K562 (cell line): ENCODE results near the gene RDH8. TPM values are rescaled to one million over a fixed set of nuclear protein-coding genes. Genes with fewer than 3 reads are reported as not detected.

Experiments
- ATF3 ChIP-seq, 2 experiments: fragments of 450-650 bp in 1 of 2; sonication (generic) in 1 of 2; formaldehyde crosslinking in 1 of 2; IDR thresholded peaks in 1 of 2; conservative IDR thresholded peaks in 1 of 2; 2 replicates each; pipeline versions ENCODE4 v1.6.1 to v1.8.1; 2016 to 2023; ENCODE audit warnings: mild to moderate bottlenecking in 2 of 2, moderate library complexity in 2 of 2, inconsistent platforms in 1 of 2, missing genetic modification reagents in 1 of 2
- BRF2 ChIP-seq: IDR thresholded peaks from 3 replicates; pipeline ENCODE4 v1.6.1; 2011; ENCODE audit warnings: borderline replicate concordance, mild to moderate bottlenecking; ENCODE audit not compliant: insufficient read length, insufficient read depth
- CBFA2T2 ChIP-seq: fragments of 450-650 bp; conservative IDR thresholded peaks from 2 replicates; pipeline ENCODE4 v1.6.1; 2017; ENCODE audit warnings: mild to moderate bottlenecking
- CREB3L1 ChIP-seq: fragments of 450-650 bp; IDR thresholded peaks from 2 replicates; pipeline ENCODE4 v1.6.1; 2014; ENCODE audit warnings: low read depth, mild to moderate bottlenecking, moderate library complexity, borderline replicate concordance
- HMGN3 ChIP-seq: IDR thresholded peaks from 2 replicates; pipeline ENCODE4 v1.6.1; 2011; ENCODE audit warnings: borderline replicate concordance, low read depth, mild to moderate bottlenecking, mixed read lengths, low read length; ENCODE audit not compliant: insufficient read length; ENCODE audit errors: extremely low read depth
- HMGXB4 ChIP-seq: sonication (generic); formaldehyde crosslinking; IDR thresholded peaks from 2 replicates; pipeline ENCODE4 v1.8.1; 2023; ENCODE audit warnings: mild to moderate bottlenecking, missing genetic modification reagents
- KDM1A ChIP-seq, 2 experiments: fragments of 450-650 bp; IDR thresholded peaks; 2 replicates each; pipeline ENCODE4 v1.6.1; 2016; ENCODE audit warnings: mild to moderate bottlenecking in 2 of 2
- MAFF ChIP-seq: IDR thresholded peaks from 2 replicates; pipeline ENCODE4 v1.6.1; 2012; ENCODE audit warnings: low read length, improper control_type of control experiment
- MITF ChIP-seq: IDR thresholded peaks from 2 replicates; pipeline ENCODE4 v1.6.1; 2014; ENCODE audit warnings: antibody characterized with exemption
- NR3C1 ChIP-seq: sonication (generic); formaldehyde crosslinking; IDR thresholded peaks from 2 replicates; pipeline ENCODE4 v1.8.1; 2022; ENCODE audit warnings: missing genetic modification reagents
- PPARD ChIP-seq: fragments of 250-450 bp; sonication (Bioruptor Pico); IDR thresholded peaks from 2 replicates; pipeline ENCODE4 v1.8.0; 2022; ENCODE audit warnings: inconsistent platforms, mild to moderate bottlenecking, moderate library complexity
- ZHX1 ChIP-seq: fragments of 150-350 bp; conservative IDR thresholded peaks from 2 replicates; pipeline ENCODE4 v1.6.1; 2014; ENCODE audit warnings: low read length
- ZNF140 ChIP-seq: fragments of 250-450 bp; sonication (Bioruptor Pico); IDR thresholded peaks from 2 replicates; pipeline ENCODE4 v1.8.0; 2021; ENCODE audit warnings: moderate library complexity, mild to moderate bottlenecking, inconsistent platforms
- ZNF436 ChIP-seq: fragments of 250-450, 450-650 bp; sonication (Bioruptor Pico); formaldehyde crosslinking; IDR thresholded peaks from 2 replicates; pipeline ENCODE4 v1.7.0; 2020; ENCODE audit warnings: mild to moderate bottlenecking
- polyA plus RNA-seq, 8 experiments: library from polyadenylated mRNA; depleted of rRNA in 4 of 8; stranded (reverse) in 5 of 8; unstranded in 3 of 8; fragments of >200 nt; fragmentation: Nextera tagmentation in 2 of 8; fragmentation: Illumina TruSeq in 1 of 8; extraction: Ambion mirVana in 2 of 8; extraction: Trizol in 1 of 8; gene quantifications; 2 replicates each; pipeline versions ENCODE4 v1.2.1 to v1.2.3, GENCODE V29; 2011 to 2014; ENCODE audit warnings: inconsistent platforms in 1 of 8, missing spikeins in 1 of 8
- total RNA-seq, 7 experiments: library from RNA; depleted of rRNA in 6 of 7; stranded (reverse); fragments of >200 nt in 6 of 7; fragmentation: Illumina TruSeq in 2 of 7; extraction: Trizol in 2 of 7; gene quantifications; 2 replicates each; pipeline versions ENCODE4 v1.2.1 to v1.2.3, GENCODE V29; 2011 to 2021; ENCODE audit warnings: low replicate concordance in 1 of 7

The RDH8 gene
- total and polyA plus RNA-seq, 9 of the 15 experiments (the other 6 are each of a cell fraction or from before 2014, with no cell fraction given): not detected

- TF ChIP-seq ZNF140 (CRISPR knock-in tag) (no peak), NR3C1 (no peak), MAFF (no peak), KDM1A (IDR thresholded peaks at IDR 0.05) (peak in 1 of 2 experiments; percentile 56; a peak in 1 of 4 replicates), CBFA2T2 (peak; percentile 48; the same call in 1 of the 2 replicates), BRF2 (no peak), ZHX1 (0 out of 2 replicates have a peak, but pooled peaks have one; percentile 68), ZNF436 (CRISPR knock-in tag) (no peak), ATF3 (IDR thresholded peaks at IDR 0.05) (no peak), ATF3 (CRISPR knock-in tag; conservative IDR thresholded peaks at IDR 0.05) (peak; percentile 49; the same call in 1 of the 2 replicates), HMGXB4 (CRISPR knock-in tag) (0 out of 2 replicates have a peak, but pooled peaks have one; percentile 42), PPARD (CRISPR knock-in tag) (no peak), CREB3L1 (peak; percentile 76; the same call in 1 of the 2 replicates), HMGN3 (peak; percentile 71), MITF (peak; percentile 38; the same call in 1 of the 2 replicates)
Observed at GRCh38 chr19:10027158-10027997, 14.1 kb downstream of the RDH8 start (continued).
